ENCODE data around the gene CHD1.
"Not testable (repeated sequence)": the region's sequence is repeated elsewhere in the genome, so short reads cannot be mapped to it uniquely, and the experiment has no call there.

Gene CHD1

DNA sequence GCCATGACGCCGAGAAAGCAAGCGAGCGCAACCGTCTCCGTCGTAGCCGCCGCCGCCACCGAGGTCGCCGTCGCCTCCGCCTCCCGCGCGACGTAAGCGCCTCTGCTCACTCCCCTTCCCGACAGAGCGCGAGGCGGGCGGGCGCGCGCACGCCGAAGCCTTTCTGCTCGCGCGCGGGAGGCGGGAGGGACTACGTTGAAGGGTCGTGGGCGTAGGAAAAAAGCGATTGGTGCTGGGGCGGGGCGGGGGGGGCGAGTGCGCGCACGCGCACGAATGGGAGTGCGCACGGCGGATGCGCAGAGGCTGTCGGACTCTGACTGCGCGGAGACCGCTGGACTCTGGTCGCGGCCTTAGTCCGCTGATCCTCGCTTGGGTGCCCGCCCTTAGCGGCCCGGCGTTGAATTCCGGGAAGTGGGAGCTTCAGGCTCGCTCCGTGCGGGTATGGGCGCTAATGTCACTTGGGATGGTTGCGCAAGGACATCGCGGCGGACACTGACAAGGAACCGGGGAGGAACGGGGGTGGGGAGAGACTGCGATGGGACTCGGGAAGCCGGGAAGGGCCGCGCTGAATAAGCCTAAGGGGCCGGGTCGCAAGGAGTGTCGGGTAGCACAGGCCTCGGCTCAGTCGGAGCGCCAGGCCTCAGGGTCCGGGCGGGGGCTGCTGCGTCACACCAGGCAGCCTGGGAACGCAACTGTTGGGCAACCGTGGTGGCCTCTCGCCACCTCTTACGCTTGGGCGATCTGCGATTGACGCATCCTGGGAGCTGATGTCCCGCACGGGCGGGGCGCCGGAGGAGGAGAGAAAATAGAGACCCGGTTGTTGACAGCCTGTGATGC, at the start of gene CHD1:
Gene CHD1, minus strand, starts transcription at position 135 of the 837 bp plus-strand sequence. CDS start 2,621 bp downstream, outside the sequence.
- DNase-seq = peak; percentile 70 to 97 (median 93)

DNA sequence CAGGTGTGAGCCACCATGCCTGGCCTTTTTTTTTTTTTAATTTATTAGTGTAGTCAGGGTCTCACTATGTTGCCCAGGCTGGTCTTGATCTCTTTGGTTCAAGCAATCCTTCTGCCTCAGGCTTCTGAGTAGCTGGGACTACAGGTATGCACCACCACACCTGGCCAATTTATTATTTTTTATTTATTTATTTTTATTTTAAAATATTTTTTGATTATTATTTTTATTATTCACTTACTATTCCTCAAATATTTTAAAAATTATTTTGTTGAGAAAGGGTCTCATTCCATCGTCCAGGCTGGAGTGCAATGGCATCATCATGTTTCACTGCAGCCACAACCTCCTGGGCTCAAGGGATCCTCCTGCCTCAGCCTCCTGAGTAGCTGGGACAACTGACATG, 49.7 kb upstream of the CHD1 start:
- no peak for DNase-seq

DNA sequence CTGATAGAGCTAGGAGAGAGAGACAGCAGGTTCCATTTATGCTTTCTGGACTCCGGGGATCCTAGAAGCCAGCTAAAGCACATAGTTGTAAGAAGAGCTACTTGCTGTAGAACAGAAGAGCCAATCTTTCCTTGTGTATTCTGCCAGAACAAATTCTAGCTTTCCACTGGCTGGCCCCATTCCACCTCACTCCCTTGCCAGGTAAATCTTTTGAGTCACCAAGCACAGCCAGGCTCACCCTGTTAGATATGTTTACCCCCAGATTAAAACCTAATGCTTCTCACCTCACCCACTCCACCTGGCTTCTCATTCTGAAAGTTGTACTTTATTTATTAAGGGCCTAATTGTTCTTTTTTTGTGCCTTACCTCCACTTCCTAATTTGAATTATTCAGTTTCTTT, 48.9 kb upstream of the CHD1 start:
- no peak for DNase-seq

GRCh38 chr5:98975682-98976407, 47.0 kb upstream of the CHD1 start:
- DNase-seq = no peak

DNA sequence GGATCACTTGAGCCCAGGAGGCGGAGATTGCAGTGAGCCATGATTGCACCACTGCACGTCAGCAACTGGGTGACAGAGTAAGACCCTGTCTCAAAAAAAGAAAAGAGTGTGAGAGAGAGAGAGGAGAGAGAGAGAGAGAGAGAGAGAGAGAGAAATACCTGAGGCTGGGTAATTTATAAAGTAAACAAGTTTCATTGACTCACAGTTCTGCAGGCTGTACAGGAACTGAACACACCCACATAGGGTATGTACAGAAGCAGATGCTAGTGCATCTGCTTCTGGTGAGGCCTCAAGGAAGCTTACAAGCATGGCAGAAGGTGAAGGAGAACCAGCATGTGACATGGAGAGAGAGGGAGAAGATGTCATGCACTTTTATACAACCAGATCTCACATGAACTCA, 46.4 kb upstream of the CHD1 start:
- DNase-seq = no peak

GRCh38 chr5:98969400-98969799, 40.6 kb upstream of the CHD1 start:
- no peak for DNase-seq

DNA sequence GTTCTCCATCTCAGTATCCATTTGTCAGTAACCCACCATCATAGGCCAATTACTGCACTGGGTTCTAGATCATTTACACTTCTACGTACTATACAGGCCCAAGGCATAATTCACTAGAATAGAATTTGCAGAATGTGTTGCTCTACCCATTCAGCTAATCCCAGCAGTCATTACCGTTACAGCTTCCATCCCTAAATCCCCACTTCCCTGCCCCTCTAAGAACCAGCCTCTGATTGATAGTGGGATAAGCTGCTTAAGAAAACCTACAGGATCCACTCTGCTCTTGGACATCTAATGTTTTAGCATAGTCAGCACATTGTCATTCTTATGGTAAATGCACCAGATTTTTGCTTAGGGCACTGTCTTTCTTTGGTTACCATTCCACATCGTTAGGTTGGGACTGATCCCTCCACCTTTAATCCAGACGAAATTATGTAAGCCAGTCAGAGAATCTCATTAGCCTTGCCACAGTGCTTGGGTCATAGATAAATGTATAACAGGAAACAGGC, 39.3 kb upstream of the CHD1 start:
- no peak for DNase-seq

DNA sequence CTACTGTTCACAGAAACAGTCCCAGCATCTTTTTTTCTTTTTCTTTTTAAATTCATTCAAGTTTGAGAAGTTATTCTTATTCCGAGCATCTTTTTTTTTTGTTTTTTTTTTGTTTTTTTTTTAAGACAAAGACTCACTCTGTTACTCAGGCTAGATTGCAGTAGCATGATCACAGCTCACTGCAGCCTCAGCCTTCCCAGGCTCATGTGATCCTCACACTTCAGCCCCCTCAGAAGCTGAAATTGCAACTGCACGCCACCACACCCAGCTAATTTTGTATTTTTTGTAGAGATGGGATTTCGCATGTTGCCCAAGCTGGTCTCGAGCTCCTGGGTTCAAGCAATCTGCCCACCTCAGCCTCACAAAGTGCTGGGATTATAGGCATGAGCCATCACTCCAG, 36.4 kb upstream of the CHD1 start:
- DNase-seq = no peak

DNA sequence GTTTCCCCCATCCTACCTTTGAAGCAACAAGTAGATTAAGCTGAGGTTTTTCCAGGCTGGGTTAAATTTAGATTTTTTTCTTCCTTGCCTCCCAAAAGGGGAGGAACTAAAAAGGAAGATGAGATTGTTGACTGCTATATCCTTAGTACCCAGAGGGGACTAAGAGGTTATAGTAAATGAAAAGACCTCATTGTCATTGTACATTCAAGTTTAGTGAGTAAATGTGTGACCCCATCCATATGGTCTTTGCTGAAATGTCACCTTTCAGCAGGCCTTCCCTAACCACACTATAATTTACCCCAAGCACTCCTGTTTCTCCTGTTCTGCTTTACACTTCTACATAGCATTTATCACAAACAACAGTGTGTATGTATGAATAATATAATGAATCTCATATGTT, 35.8 kb upstream of the CHD1 start:
- no peak for DNase-seq

- DNase-seq = no peak
Observed at GRCh38 chr5:98963019-98963418, 34.2 kb upstream of the CHD1 start.

GRCh38 chr5:98962587-98962986, 33.8 kb upstream of the CHD1 start:
- DNase-seq = no peak

GRCh38 chr5:98961665-98962344, 33.0 kb upstream of the CHD1 start:
- no peak for DNase-seq

- DNase-seq = no peak
Observed at GRCh38 chr5:98957307-98957706, 28.5 kb upstream of the CHD1 start.

DNA sequence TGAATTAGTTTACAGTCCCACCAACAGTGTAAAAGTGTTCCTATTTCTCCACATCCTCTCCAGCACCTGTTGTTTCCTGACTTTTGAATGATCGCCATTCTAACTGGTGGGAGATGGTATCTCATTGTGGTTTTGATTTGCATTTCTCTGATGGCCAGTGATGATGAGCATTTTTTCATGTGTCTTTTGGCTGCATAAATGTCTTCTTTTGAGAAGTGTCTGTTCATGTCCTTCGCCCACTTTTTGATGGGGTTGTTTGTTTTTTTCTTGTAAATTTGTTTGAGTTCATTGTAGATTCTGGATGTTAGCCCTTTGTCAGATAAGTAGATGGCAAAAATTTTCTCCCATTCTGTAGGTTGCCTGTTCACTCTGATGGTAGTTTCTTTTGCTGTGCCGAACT, 27.1 kb upstream of the CHD1 start:
- DNase-seq = not testable (repeated sequence)

DNA sequence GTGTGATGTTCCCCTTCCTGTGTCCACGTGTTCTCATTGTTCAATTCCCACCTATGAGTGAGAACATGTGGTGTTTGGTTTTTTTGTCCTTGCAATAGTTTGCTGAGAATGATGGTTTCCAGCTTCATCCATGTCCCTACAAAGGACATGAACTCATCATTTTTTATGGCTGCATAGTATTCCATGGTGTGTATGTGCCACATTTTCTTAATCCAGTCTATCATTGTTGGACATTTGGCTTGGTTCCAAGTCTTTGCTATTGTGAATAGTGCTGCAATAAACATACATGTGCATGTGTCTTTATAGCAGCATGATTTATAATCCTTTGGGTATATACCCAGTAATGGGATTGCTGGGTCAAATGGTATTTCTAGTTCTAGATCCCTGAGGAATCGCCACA, 26.7 kb upstream of the CHD1 start:
- DNase-seq = not testable (repeated sequence)

- no peak for DNase-seq
Observed at GRCh38 chr5:98954392-98955028, 25.7 kb upstream of the CHD1 start.

DNA sequence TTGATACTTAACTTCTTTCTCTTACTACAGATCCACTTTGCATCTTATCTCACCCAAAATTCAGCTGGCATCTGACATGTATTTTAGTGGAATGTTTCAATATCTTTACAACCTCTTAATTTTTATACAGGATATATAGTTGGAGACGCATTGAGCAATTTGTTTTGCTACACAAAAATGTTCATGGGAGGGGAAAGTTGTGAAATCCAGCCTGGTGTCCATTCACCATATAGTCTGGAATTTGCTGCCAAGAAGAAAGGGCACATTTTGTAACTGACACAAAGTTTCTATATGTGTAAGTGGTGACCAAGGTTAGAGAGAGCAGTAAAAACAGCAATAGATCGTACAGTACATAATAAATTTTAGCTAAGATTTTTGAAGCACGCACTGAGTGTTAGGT, 14.0 kb upstream of the CHD1 start:
- no peak for DNase-seq

- DNase-seq = no peak
Observed at GRCh38 chr5:98941131-98941883, 12.5 kb upstream of the CHD1 start.

- peak in 12 of 58 donors; percentile 1 to 46 (median 16) for DNase-seq
Observed at GRCh38 chr5:98940581-98940980, 11.8 kb upstream of the CHD1 start.

DNA sequence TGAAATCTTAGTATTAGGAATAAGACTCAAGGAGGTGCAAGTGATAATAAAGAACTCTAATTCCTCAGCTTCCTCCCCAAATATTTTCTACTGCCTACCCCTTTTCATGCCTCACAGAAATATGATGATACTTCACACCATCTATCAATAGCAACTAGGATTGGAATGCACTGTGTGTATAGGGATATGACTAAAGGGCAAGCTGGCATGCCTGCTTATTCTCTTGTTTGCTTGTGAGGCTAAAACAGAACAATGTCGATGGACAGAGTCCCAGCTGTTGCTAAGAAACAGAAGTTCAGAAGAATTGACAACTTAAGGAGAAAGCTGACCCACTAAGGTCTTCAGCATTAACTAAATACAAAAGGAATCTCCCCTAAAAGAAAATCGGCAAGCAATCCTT, 9.7 kb upstream of the CHD1 start:
- DNase-seq = no peak

Data from anterior cingulate cortex (tissue), 58 donors.